ENCODE data around the gene C13orf46.
A peak's percentile ranks its signal among the peaks of the same experiment; 100 is the strongest.

C13orf46 gene

DNA sequence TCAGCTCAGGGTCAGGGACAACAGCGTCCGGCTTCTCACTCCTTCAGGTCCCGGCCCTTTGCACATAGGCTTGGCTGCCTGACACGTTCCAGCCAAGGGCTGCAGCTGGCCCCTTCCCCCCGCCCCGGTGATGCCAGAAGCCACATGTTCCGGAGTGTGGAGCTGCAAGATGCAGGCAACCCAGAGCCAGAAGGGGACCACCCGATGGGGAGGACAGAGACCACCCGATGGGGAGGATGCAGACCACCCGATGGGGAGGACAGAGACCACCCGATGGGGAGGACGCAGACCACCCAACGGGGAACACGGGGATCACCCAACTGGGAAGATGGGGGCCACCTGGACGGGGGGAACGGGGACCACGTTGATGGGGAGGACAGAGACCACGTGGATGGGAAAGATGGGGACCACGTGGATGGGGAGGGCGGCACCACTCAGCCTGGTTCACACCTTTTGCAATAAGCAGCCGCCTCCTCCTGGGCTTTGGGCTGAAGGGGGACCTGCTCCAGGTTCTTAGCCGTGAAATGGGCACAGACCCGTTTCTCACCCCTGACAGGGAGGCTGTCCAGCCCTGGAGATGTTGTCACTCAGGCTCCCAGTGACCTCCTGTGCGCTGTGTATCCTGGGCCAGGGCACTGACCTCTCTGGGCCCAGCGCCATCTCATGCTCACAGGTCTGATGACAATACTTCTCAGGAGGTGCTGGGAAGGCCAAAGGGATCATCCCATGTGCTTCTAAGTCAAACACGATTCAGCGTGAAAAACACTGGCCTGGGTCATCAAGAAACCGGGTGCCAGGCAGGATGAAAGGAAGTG, 34.5 kb downstream of the C13orf46 start:
- DNase-seq (ENCODE audit: low read depth in 3 of 3), result no peak

DNA sequence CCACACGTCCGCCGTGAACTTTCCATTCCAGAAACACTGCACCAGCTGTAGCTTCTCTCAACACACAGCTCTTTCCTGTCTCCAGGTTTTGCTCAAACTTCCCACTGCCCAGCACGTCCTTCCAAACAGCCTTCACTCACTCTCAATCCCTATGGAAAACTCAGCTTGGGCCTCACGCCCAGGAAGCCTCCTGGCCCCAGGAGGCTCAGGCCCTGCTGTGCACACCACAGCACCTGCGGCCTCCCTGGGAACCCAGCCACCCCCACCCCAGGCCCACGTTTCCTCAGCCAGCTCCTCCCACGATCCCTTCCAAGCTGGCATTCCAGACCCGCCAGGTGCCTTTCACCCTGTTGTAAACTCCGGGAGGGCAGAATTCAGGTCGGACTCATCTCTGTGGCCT, 35.2 kb downstream of the C13orf46 start:
- no peak for DNase-seq (ENCODE audit: low read depth in 3 of 3)

DNA sequence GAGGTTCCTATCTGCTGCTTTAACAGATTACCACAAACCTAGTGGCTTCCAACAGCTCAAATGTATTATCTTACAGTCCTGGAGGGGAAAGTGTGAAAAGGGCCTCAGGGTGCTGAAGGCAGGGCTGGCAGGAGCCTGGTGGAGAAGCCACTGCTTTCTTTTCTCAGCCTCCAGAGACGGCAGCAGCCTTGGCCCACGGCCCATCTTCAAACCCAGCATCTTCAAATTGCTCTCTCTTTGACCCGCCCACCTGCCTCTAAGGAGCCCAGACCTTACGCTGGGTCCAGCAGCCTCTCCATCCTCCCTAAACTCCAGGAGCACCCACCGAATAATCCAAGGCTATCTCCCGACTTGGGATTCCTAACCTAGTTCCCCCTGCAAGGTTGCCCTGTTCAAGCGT, 35.6 kb downstream of the C13orf46 start:
- no peak for DNase-seq (ENCODE audit: low read depth in 3 of 3)

DNA sequence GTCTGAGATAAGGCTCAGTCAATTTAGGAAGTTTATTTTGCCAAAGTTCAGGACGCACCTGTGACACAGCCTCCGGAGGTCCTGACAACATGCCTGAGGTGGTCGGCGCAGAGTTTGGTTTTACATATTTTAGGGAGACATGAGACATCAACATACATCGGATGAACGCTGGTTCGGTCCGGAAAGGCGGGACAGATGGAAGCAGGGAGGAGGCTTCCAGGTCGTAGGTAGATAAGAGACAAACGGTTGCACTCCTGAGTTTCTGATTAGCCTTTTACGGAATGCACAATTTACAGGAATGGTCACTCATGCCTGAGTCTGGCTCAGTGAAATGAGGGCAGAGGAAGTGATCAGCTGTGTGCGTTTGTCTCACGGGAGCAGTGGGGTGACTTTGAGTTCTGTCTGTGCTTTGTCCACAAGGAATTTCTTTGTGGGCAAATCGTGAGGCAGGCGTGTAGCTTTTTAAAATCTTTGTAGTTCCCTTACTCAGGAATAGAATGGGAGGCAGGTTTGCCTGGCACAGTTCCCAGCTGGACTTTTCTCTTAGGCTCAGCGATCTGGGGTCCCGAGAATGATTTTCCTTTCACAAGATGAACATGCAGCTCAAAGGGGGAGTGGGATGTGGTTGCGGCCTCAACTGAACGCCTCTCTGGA, 36.2 kb downstream of the C13orf46 start:
- DNase-seq (ENCODE audit: low read depth in 3 of 3), result no peak

DNA sequence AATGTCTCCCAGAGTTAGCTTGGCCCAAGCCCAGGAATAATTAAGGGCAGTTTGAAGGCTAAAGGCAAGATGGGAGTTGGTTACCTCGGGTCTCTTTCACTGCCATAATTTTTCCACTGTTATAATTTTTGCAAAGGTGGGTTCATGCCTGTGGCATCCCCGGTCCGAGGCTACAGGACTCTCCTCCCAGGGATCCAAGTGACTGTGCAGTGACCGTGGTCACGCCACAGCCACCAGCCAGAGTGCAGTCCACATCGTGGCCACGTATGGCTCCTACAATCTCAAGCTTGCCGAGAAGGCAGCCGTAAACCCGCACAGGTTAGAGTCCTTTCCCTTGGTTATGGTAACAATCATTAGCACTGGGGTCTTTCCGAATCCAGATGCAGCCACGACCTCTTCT, 36.8 kb downstream of the C13orf46 start:
- no peak for DNase-seq (ENCODE audit: low read depth in 3 of 3)

DNA sequence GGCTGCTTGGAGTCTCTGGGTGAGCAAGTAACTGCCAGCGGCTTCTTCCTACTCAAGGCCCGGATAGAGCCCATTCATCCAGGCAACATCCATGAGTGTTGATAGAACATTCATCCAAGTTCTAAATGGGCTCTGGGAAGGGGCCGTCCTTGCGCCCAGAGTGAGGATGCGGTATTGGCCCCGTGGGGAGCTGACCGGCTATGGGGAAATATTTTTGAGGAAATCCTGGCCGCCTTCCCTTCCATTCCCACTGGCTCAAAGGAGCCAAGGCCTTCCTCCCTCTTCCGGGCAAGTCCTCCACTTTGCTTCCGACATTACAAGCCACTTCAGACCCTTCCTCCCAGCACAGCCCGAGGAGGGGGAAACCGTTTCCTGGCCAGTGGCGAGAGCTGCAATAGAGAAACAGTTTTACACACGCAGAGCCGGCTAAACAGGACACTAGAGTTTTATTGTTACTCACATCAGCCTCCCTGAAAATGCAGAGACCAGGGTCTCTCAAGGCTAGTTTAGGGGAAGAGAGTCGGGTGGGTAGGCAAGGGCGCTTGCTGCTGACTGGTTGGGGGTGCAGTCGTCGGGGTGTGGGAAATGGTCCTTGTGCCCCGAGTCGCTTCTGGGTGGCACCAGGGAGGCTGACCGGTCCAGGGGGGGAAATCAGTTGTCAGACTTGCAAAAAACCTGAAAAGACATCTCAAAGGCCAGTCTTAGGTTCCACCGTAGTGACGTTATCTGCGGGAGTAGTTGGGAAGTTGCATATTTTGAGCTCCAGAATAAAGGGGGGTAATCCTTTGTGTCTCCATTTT, 37.5 kb downstream of the C13orf46 start:
- DNase-seq (ENCODE audit: low read depth in 3 of 3), result no peak

DNA sequence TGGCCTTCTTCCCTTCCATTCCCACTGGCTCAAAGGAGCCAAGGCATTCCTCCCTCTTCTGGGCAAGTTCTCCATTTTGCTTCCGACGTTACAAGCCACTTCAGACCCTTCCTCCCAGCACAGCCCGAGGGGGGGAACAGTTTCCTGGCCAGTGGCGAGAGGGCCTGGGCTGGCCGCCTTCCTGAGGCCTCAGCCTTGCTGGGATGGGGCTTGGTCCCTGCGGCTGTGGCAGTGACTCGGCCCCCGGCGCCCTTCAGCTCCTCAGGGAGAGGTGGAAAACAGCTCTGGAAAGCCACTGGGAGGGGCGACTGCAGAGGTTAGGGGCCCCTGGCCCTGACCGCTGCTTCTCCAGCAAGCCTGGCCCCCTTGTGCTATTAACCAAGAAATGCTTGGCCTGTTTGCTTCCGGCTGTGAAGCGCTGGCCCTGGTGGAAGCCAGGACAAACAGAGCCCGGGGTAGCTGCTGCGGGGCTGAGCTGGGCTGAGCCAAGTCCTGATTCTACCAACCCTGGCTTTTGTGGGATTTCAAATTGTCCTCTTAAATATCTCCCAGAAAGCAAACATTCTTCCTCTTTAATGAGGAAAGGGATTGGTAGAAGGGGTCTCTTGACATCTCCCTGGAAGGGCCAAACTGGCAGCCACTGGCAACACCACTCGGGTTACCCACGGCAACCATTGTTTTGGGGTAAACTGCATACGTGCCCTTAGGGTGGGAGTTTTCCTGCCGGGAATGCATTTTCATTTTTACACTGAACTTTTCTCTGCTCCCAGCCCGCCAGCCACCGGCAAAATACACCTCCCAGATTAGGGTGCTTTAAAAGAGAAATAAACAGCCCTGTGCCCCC, 38.7 kb downstream of the C13orf46 start:
- no peak for DNase-seq (ENCODE audit: low read depth in 3 of 3)

DNA sequence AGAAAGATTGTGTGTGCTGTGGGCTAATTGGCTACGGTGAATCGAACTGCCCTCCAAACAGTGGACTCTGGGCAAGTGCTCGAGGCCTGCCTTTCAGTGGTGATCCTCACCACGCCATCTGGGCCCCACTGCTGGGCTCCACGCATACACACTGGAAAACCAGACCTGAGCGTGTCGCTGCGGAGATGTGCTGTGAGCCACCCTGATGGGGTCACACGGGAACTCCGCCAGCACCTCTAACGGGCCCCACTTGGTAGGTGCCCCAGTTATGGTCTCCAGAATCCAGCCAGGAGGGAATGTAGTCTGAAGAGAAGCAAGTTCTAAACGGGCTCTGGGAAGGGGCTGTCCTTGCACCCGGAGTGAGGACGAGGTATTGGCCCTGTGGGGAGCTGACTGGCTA, 39.3 kb downstream of the C13orf46 start:
- no peak for DNase-seq (ENCODE audit: low read depth in 3 of 3)

DNA sequence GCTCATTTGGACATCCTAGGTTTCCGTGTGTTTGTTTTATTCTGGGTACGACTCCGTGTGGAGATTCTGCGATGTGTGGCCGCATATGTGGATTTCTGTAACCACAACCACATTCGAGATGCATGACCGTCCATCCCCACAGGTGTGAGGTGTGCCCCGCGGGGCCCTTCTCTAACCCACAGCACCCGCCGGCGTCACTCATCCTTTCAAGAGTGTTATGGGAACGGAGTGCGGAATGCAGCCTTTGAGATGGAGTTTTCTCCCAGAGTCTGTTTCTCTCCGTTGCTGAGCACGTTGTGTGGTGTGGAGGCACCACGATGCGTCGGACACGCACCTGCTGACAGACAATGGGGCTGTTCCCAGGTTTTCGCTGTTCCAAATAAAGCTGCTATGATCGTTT, 40.0 kb downstream of the C13orf46 start:
- DNase-seq (ENCODE audit: low read depth in 3 of 3), result no peak

DNA sequence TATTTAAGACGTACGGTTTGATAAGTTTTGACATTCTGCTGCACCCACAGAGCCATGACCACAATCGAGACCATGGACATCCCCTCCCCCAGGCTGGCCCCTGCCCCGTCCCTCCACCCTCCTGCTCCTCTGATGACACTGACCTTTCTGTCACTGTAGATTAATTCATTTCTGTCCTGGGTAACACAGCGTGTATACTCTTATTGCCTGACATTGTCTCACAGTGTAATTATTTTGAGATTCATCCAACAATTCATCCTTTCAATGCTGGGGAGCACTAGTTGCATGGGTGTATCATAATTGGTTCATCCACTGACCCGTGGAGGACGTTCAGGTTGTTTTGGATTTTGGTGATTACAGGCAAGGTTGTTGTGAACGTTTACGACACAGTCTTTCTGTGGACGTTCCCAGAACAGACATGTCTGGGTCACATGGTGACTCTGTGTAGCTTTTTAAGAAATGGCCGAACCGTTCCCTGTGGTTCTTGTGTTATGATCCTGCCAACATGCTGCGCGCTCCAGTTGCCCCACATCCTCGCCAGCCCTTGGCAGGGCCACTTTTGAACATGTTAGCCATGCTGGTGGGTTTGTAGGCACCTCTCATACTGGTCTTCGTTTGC, 41.9 kb downstream of the C13orf46 start:
- no peak for DNase-seq (ENCODE audit: low read depth in 3 of 3)

DNA sequence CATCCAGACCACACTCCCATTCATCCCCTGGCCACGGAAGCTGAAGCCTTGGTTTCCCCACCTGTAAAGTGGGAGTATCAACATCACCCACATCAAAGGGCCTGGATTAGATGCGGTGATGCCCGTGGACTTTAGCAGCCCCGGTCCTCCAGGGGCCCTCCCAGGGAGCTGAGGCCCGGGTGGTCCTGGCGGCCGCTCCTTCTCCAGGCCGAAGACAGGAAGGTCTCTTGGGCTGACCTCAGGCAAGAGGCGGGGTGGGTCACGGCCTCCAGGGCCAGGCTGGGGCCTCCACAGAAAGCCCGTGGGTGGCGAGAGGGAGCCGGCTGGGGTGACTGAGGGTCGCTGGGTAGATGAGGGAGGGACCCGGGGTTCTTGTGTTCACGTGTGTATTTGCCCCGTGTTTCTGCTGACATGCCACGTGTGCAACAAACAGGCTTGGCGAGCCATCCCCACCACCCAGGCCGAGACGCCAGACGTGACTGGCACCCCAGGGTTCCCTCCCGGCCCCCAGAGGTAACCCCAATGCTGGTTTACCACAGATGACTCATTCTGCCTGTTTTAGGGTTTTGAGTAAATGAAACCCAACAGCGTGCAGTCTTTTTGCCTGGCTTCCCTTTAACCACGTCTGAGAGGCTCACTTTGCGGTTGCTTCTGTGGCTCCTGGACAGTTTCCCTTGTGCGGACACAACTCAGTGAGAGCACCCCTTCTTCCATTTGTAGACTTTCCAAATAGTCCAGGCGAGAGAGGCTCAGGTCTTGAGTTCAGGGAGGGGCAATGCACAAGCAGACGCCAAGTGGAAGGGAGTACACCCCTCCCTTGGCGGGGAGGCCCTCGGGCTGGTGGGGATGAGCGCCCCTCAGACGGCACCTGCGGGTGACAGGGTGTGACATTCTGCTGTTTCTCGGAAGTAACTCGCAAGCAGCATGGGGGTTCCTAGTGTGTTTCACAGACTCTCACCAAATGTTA, 42.9 kb downstream of the C13orf46 start:
- peak; percentile 4 to 36 (median 15) for DNase-seq (ENCODE audit: low read depth in 3 of 3)

DNA sequence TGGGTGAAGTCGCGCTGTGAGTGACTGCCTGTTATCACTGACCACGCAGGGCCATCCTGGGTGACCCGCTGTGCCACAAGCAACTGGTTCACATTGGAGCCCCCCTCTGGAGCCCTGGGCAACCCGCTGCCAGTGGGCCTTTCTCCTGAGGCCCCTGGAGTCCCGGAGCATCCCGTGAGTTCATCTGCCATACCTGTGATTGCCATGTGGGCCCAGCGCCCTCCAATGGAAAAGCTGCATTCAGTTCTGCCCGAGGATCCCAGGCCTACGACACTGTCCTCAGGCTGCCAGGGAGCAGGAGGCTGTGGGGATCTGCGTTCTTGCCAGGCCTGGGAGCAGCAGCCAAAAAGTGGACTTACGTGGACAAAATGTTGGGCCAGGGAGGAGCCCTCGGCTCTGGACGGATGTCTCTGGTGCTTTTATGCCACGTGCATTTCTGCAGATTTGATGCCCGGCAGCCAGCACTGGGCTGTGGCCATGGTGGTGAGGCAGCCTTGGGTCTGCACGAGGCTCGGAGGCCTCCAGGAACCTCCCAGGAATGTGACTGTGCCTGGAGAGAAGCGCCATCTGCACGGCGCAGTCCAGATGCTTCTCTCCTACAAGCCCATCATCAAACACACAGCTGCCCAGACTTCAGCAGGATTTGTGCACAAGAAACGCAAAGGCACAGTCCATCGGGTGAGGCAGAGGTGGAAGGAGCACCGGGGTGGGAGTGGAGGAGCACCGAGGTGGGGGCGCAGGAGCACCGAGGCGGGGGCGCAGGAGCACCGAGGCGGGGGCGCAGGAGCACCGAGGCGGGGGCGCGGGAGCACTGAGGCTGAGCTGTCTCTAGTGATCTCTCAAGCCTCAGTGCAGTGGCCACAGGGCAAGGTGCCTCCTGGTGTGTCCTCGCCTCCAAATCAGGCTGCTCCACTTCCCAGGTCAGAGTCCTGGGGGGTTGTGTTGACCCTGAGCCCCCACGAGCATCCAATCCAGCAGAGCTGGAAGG, 44.0 kb downstream of the C13orf46 start:
- DNase-seq (ENCODE audit: low read depth in 3 of 3), result no peak

DNA sequence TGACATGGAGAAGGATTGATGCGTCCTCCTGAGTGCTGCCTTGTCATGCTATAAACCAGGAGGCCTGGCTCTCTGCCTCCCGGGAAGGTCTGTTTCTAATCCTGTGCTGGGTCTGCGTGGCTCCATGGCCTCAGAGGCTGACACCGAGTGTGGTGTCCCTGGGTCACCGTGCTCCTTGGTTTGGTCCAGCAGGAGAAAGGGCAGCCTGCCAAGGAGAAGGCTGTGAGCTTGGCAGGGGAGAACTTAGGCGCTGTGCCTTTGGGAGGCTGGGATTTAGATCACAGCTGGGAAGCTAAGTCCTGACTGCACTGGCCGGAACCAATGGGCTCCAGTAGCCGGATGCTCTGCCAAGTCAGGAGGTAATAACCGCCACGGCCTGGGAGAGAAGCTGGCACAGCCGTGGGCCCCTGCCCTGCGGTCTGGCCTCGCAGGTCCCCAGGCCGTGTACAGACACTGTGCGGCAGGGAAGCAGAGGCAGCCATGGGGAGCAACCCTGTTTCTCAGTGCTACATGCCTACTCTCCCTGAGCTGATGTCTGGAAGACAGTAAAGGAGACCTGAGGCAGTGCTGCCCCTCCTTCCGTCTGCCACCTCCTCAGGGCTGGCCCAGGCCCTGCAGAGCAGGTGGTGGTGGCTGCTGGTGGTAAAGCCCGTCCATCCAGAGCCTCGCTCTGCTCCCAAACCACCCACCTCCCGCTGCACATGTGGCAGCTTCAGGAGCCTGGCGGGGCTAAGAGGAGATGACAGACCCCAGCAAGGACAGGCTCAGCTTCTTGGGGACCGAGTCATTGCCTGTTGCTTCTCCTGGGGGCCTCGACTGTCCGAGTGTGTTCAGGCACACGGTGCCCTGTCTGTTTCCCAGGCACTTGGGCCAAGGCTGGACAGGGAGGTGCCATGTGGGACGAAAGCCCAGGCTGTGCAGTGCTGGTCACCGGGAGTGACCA, 44.9 kb downstream of the C13orf46 start:
- DNase-seq (ENCODE audit: low read depth in 3 of 3), result no peak

DNA sequence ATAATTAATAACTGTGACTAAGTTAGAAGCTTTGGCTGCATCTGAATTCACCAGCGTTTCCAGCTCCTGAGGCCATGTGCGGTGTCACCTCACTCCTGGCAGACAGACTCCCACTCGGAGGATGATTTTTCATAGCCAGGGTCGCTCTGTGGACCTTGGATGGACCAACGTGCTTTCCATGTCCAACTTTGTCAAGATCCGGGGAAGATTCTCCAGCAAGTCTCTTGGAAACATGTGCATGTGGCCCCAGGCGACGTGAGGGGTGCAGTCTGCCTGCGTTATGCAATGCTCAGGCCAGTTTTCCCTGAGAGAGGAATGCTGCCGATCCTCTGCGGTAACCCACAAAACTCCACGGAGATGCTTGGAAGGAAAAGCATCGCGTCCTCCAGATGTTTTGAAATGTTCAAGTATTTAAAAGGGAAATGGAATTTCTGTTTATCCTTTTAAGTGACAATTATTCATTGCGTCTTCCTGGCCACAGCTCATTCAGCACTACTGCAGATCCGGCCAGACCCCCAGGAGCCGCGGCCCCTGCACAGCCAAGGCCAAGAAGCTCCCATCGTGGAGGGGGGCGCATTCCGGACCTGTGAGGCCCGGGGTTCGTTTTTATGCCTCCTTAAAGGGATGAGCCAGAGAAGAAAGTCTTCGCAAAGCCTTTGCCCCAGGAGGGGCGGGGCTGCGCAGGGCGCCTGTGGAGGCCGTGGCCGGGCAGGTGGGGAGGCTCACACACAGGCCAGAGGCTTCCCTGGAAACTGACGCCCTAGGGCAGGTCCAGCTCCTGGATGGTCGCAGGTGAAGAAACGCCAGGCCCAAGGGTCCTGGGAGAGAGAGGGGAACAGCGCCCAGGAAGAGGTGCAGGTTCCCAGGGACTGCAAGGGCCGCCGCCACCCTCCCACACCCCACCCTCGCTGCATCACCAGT, 46.0 kb downstream of the C13orf46 start:
- DNase-seq (ENCODE audit: low read depth in 3 of 3), result no peak

DNA sequence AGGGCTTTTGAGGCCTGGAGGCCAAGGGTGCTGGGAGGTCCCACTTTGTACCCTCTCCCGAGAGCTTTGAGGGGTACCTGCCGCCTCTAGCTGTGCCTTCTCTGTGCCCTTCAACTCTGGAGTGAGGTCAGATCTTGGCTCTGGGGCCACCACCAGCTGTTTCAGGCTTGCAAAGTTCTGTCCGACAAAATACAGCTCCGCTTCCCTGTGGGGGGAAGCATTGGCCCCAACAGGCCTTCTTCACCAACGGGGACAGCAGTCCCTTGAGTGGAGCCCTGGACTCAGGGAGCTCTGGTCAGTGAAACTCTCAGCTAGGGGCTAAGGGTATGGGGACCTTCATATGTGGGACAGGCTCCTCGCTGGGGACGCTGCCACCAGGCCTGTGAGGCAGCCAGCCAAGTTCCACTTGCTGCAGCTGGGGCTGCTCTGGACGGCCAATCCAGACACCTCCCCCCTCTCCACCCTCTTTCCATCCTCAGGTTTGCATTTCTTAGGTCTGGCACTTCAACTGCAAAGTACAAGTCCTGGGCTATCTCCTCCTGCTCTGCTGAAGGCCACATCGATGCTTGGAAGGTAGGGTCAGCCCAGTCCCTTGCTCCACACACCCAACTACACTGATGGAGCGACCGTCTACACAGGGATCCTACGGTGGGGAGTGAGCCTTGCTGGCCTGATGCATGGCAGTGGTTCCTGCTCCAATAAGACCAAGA, 46.8 kb downstream of the C13orf46 start:
- DNase-seq (ENCODE audit: low read depth in 3 of 3), result no peak

DNA sequence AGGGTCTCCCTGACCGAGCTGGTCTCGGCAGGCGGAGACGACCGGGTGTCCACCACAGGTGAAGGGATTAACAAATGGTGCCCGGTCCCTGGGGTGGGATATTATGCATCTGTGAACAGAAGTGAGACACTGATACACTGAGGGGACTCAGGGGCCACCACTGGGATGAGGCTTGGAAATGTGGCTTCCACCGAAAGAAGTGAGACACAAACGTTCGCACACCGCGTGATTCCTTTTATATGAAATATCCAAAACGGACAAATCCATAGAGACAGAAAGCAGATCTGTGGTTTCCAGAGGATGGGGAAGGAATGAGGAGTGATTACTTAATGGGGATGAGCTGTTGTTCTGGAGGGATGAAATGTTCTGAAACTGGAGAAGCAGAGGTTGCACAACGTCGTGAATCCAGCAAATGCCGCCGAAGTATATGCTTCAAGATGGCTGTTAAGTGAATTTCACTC, 47.5 kb downstream of the C13orf46 start:
- no peak for DNase-seq (ENCODE audit: low read depth in 3 of 3)

All from stimulated activated CD4-positive, alpha-beta T cell treated with anti-CD3 and anti-CD28 coated beads, TNF-alpha, amount 100 ng/mL, for 48 hours (primary cell).